Neural cell (in vitro differentiated cells): Measurements from ENCODE around the gene NPEPL1.

Experiments used
- CTCF ChIP-seq: fragments of 450-650 bp; IDR thresholded peaks from 2 replicates; pipeline ENCODE4 v1.5.1; 2014; ENCODE audit warnings: antibody characterized with exemption, mild to moderate bottlenecking, moderate library complexity; ENCODE audit not compliant: poor library complexity, severe bottlenecking
- EP300 ChIP-seq: fragments of 450-650 bp; conservative IDR thresholded peaks from 2 replicates; pipeline ENCODE4 v1.6.1; 2014; ENCODE audit warnings: antibody characterized with exemption, mild to moderate bottlenecking, moderate library complexity; ENCODE audit not compliant: poor library complexity, severe bottlenecking

- TF ChIP-seq CTCF = no peak
- no peak for TF ChIP-seq EP300
Measured at GRCh38 chr20:58645412-58645968, 47.1 kb upstream of the NPEPL1 start.
